ENCODE data around the gene CACNA2D3. TPM values are rescaled to one million over a fixed set of nuclear protein-coding genes. Genes with fewer than 3 reads are reported as not detected.

Gene CACNA2D3
- total RNA-seq, 1 donor from 2014 or later, result 17.2 TPM

GRCh38 chr3:54791501-54792156 lies 669.3 kb downstream of the CACNA2D3 start:
- H3K9me3 ChIP-seq, result no peaks in the 10 kb centered on the region
- intact Hi-C loops (cut with DNase I), result no loop called here

GRCh38 chr3:54792584-54792983 lies 670.2 kb downstream of the CACNA2D3 start:
- no peaks in the 10 kb centered on the region for H3K27me3 ChIP-seq
- no peak overlapping the region for H3K4me3 ChIP-seq
- no peak overlapping the region for H3K27ac ChIP-seq
- DNase-seq (ENCODE audit: extremely low spot score in 2 of 2), result no peak
- no peaks in the 10 kb centered on the region for H3K36me3 ChIP-seq
- TF ChIP-seq POLR2AphosphoS5 (IDR thresholded peaks at IDR 0.05; ENCODE audit: insufficient read depth in 1 of 2, low read depth in 1 of 2) (no peak), POLR2A (IDR thresholded peaks at IDR 0.05) (no peak)
- intact Hi-C loops (cut with DNase I), result no loop called here
- no peaks in the 10 kb centered on the region for H3K9me3 ChIP-seq
- H3K4me1 ChIP-seq, result no peaks in the 10 kb centered on the region

More at GRCh38 chr3:54791501-54792156, 669.3 kb downstream of the CACNA2D3 start:
- no peaks in the 10 kb centered on the region for H3K27me3 ChIP-seq
- no peak for DNase-seq (ENCODE audit: extremely low spot score in 2 of 2)
- TF ChIP-seq POLR2AphosphoS5 (IDR thresholded peaks at IDR 0.05; ENCODE audit: insufficient read depth in 1 of 2, low read depth in 1 of 2) (no peak), POLR2A (IDR thresholded peaks at IDR 0.05) (no peak), CTCF (IDR thresholded peaks at IDR 0.05) (no peak)
- no peak overlapping the region for H3K27ac ChIP-seq
- H3K4me1 ChIP-seq, result no peaks in the 10 kb centered on the region
- no peaks in the 10 kb centered on the region for H3K36me3 ChIP-seq
- H3K4me3 ChIP-seq, result no peak overlapping the region

- intact Hi-C loops (cut with DNase I), result no loop called here
- no peak for TF ChIP-seq POLR2AphosphoS5 (IDR thresholded peaks at IDR 0.05; ENCODE audit: insufficient read depth in 1 of 2, low read depth in 1 of 2)
- TF ChIP-seq CTCF (IDR thresholded peaks at IDR 0.05), result no peak
- TF ChIP-seq POLR2A (IDR thresholded peaks at IDR 0.05), result no peak
Observed at GRCh38 chr3:54793171-54793570, 670.8 kb downstream of the CACNA2D3 start.

GRCh38 chr3:54797111-54797510 lies 674.8 kb downstream of the CACNA2D3 start:
- no peaks in the 10 kb centered on the region for H3K27me3 ChIP-seq
- intact Hi-C loops (cut with DNase I), result no loop called here
- TF ChIP-seq POLR2A (IDR thresholded peaks at IDR 0.05), result no peak
- no peak for TF ChIP-seq CTCF (IDR thresholded peaks at IDR 0.05)
- TF ChIP-seq POLR2AphosphoS5 (IDR thresholded peaks at IDR 0.05; ENCODE audit: insufficient read depth in 1 of 2, low read depth in 1 of 2), result no peak
- no peak overlapping the region for H3K27ac ChIP-seq
- no peaks in the 10 kb centered on the region for H3K4me1 ChIP-seq
- no peak overlapping the region for H3K4me3 ChIP-seq
- no peaks in the 10 kb centered on the region for H3K36me3 ChIP-seq
- no peaks in the 10 kb centered on the region for H3K9me3 ChIP-seq
- no peak for DNase-seq (ENCODE audit: extremely low spot score in 2 of 2)

More at GRCh38 chr3:54793171-54793570, 670.8 kb downstream of the CACNA2D3 start:
- H3K27ac ChIP-seq, result no peak overlapping the region
- H3K4me1 ChIP-seq, result no peaks in the 10 kb centered on the region
- H3K9me3 ChIP-seq, result no peaks in the 10 kb centered on the region
- H3K4me3 ChIP-seq, result no peak overlapping the region
- DNase-seq (ENCODE audit: extremely low spot score in 2 of 2), result no peak
- no peaks in the 10 kb centered on the region for H3K27me3 ChIP-seq
- H3K36me3 ChIP-seq, result no peaks in the 10 kb centered on the region

- intact Hi-C loops (cut with DNase I), result no loop called here
- Histone ChIP-seq H3K4me3 (no peak overlapping the region), H3K36me3 (no peaks in the 10 kb centered on the region), H3K27me3 (no peaks in the 10 kb centered on the region), H3K27ac (no peak overlapping the region), H3K4me1 (no peaks in the 10 kb centered on the region), H3K9me3 (no peaks in the 10 kb centered on the region)
- no peak for DNase-seq (ENCODE audit: extremely low spot score in 2 of 2)
- TF ChIP-seq POLR2A (IDR thresholded peaks at IDR 0.05), result no peak
- no peak for TF ChIP-seq CTCF (IDR thresholded peaks at IDR 0.05)
- no peak for TF ChIP-seq POLR2AphosphoS5 (IDR thresholded peaks at IDR 0.05; ENCODE audit: insufficient read depth in 1 of 2, low read depth in 1 of 2)
Observed at GRCh38 chr3:54800478-54800877, 678.1 kb downstream of the CACNA2D3 start.
